Esophagus muscularis mucosa (tissue), 4 donors: Measurements from ENCODE around the gene EPHB2. TPM values are rescaled to one million over a fixed set of nuclear protein-coding genes. Genes with fewer than 3 reads are reported as not detected.

Source experiments
- DNase-seq: peaks from one replicate; pipeline ENCODE4 v3.0.0-alpha.2; 2017; ENCODE audit errors: extremely low spot score
- H3K27ac ChIP-seq, 4 donors: fragments of 200-600 bp; sonication (generic); replicated peaks in 1 of 4; 1 replicate in 3 of 4; 2 replicates in 1 of 4; pipeline ENCODE4 v1.5.1; 2016 to 2019; ENCODE audit warnings: mild to moderate bottlenecking in 1 of 4
- H3K27me3 ChIP-seq, 4 donors: fragments of 200-600 bp; sonication (generic); one replicate each; pipeline versions ENCODE4 v1.5.1 to v1.6.0; 2016 to 2019
- H3K36me3 ChIP-seq, 4 donors: fragments of 200-600 bp; sonication (generic); one replicate each; pipeline ENCODE4 v1.5.1; 2016 to 2019
- H3K4me1 ChIP-seq, 4 donors: fragments of 200-600 bp; sonication (generic); one replicate each; pipeline ENCODE4 v1.5.1; 2016 to 2019
- H3K4me3 ChIP-seq, 4 donors: fragments of 200-600 bp; sonication (generic); 1 replicate in 2 of 4; 2 replicates in 2 of 4; pipeline ENCODE4 v1.5.1; 2016 to 2019; ENCODE audit warnings: mild to moderate bottlenecking in 4 of 4, moderate library complexity in 1 of 4
- H3K9me3 ChIP-seq, 4 donors: fragments of 200-600 bp; sonication (generic); 1 replicate in 3 of 4; 2 replicates in 1 of 4; pipeline ENCODE4 v1.5.1; 2016 to 2019
- CTCF ChIP-seq, 3 experiments: fragments of 200-600 bp in 2 of 3; fragments of 450-650 bp in 1 of 3; sonication (generic) in 2 of 3; IDR thresholded peaks; one replicate each; pipeline ENCODE4 v1.5.1; 2017 to 2019; ENCODE audit warnings: antibody characterized with exemption in 3 of 3, mild to moderate bottlenecking in 2 of 3, moderate library complexity in 1 of 3
- EP300 ChIP-seq: sonication (generic); formaldehyde crosslinking; IDR thresholded peaks from one replicate; pipeline ENCODE4 v1.6.1; 2017; ENCODE audit warnings: antibody characterized with exemption
- POLR2A ChIP-seq: fragments of 450-650 bp; IDR thresholded peaks from one replicate; pipeline ENCODE4 v1.6.1; 2017; ENCODE audit warnings: antibody characterized with exemption, moderate library complexity, mild to moderate bottlenecking, low read depth
- POLR2AphosphoS5 ChIP-seq, 2 donors: sonication (generic); formaldehyde crosslinking; IDR thresholded peaks; one replicate each; pipeline ENCODE4 v1.6.1; 2017; ENCODE audit warnings: antibody characterized with exemption in 2 of 2
- WGBS: methylation state at CpG from one replicate; pipeline ENCODE4 v1.1.5; 2018; 5-methylcytosine and 5-hydroxymethylcytosine counted together
- intact Hi-C: fragments of 100-400 bp; cut with DNase I; formaldehyde crosslinking; loops from one replicate; pipeline ENCODE4 v1.15.1; 2023
- total RNA-seq, 4 donors: library from RNA; depleted of rRNA; stranded (reverse); fragments of >200 nt; gene quantifications; one replicate each; pipeline versions ENCODE4 v1.1.0 to v1.2.1, GENCODE V29; 2016

EPHB2 gene
- total RNA-seq, 4 donors from 2014 or later, result 1.5 to 3.3 (median 1.9) TPM

GRCh38 chr1:22751124-22751531 lies 40.5 kb downstream of the EPHB2 start:
- H3K4me1 ChIP-seq, result peaks cover 10 to 30% (median 25%) of the 10 kb centered on the region in 4 donors
- H3K27ac ChIP-seq, result peak overlapping the region; percentile 21 to 66 (median 43)
- H3K27me3 ChIP-seq, result peaks cover 0 to 45% (median 0%) of the 10 kb centered on the region in 4 donors
- no peaks in the 10 kb centered on the region for H3K9me3 ChIP-seq
- 17% methylated on average over 1 of the region's 6 CpGs for WGBS
- TF ChIP-seq EP300, result no peak
- TF ChIP-seq CTCF (IDR thresholded peaks at IDR 0.05), result no peak
- TF ChIP-seq POLR2AphosphoS5 (IDR thresholded peaks at IDR 0.05), result no peak
- no peak overlapping the region for H3K4me3 ChIP-seq
- no peak for DNase-seq
- intact Hi-C loops, result no loop called here
- H3K36me3 ChIP-seq, result no peaks in the 10 kb centered on the region

GRCh38 chr1:22752339-22752738 lies 41.7 kb downstream of the EPHB2 start:
- peaks cover 10 to 28% (median 24%) of the 10 kb centered on the region in 4 donors for H3K4me1 ChIP-seq
- no peak overlapping the region for H3K4me3 ChIP-seq
- intact Hi-C loops, result no loop called here
- no peaks in the 10 kb centered on the region for H3K9me3 ChIP-seq
- no peaks in the 10 kb centered on the region for H3K36me3 ChIP-seq
- WGBS, result 90% methylated on average over 1 of the region's 1 CpG
- no peak for TF ChIP-seq POLR2A
- TF ChIP-seq CTCF (IDR thresholded peaks at IDR 0.05), result no peak
- no peak for TF ChIP-seq EP300
- no peak for TF ChIP-seq POLR2AphosphoS5 (IDR thresholded peaks at IDR 0.05)
- peaks cover 0 to 45% (median 0%) of the 10 kb centered on the region in 4 donors for H3K27me3 ChIP-seq
- no peak for DNase-seq
- H3K27ac ChIP-seq, result no peak overlapping the region

- WGBS, result 70% methylated on average over 11 of the region's 12 CpGs
- H3K4me1 ChIP-seq, result peaks cover 10 to 28% (median 24%) of the 10 kb centered on the region in 4 donors
- no peak for DNase-seq
- H3K27me3 ChIP-seq, result peaks cover 0 to 46% (median 0%) of the 10 kb centered on the region in 4 donors
- H3K9me3 ChIP-seq, result no peaks in the 10 kb centered on the region
- TF ChIP-seq EP300 (no peak), CTCF (IDR thresholded peaks at IDR 0.05) (no peak), POLR2AphosphoS5 (IDR thresholded peaks at IDR 0.05) (no peak), POLR2A (no peak)
- H3K4me3 ChIP-seq, result no peak overlapping the region
- intact Hi-C loops, result no loop called here
- H3K36me3 ChIP-seq, result no peaks in the 10 kb centered on the region
- no peak overlapping the region for H3K27ac ChIP-seq
Observed at GRCh38 chr1:22753481-22753971, 42.9 kb downstream of the EPHB2 start.

- peaks cover 10 to 28% (median 24%) of the 10 kb centered on the region in 4 donors for H3K4me1 ChIP-seq
- DNase-seq, result no peak
- H3K27me3 ChIP-seq, result peaks cover 0 to 48% (median 0%) of the 10 kb centered on the region in 4 donors
- no peak for TF ChIP-seq POLR2AphosphoS5 (IDR thresholded peaks at IDR 0.05)
- TF ChIP-seq CTCF (IDR thresholded peaks at IDR 0.05), result no peak
- no peak for TF ChIP-seq POLR2A
- TF ChIP-seq EP300, result no peak
- no peaks in the 10 kb centered on the region for H3K36me3 ChIP-seq
- intact Hi-C loops, result no loop called here
- 70% methylated on average over 7 of the region's 10 CpGs for WGBS
- H3K9me3 ChIP-seq, result no peaks in the 10 kb centered on the region
- no peak overlapping the region for H3K27ac ChIP-seq
- H3K4me3 ChIP-seq, result no peak overlapping the region
Observed at GRCh38 chr1:22754106-22754768, 43.6 kb downstream of the EPHB2 start.
